ENCODE results near the gene ADCK1.
"Not testable (repeated sequence)": the region's sequence is repeated elsewhere in the genome, so short reads cannot be mapped to it uniquely, and the experiment has no call there.

Gene ADCK1

DNA sequence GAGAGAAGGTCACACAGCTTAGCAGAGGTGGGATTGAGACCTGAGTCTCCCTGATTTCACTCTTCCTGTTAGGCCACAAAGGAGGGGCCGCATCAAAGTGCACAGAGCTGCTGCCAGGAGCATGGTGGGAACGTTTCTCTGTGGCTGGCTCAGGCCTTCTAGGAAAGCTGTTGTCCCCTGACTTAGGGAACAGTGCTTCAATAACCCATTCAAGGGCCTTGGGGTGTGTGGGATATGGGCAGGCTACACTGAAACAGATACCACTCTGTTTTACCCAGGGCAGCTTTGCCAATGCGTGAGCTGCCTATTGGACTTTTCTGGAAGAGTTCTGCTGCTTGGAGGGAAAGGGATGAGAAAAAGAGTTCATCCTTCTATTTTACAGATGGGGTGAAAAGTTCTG, 110.0 kb downstream of the ADCK1 start:
- TF ChIP-seq, protein P1, sequence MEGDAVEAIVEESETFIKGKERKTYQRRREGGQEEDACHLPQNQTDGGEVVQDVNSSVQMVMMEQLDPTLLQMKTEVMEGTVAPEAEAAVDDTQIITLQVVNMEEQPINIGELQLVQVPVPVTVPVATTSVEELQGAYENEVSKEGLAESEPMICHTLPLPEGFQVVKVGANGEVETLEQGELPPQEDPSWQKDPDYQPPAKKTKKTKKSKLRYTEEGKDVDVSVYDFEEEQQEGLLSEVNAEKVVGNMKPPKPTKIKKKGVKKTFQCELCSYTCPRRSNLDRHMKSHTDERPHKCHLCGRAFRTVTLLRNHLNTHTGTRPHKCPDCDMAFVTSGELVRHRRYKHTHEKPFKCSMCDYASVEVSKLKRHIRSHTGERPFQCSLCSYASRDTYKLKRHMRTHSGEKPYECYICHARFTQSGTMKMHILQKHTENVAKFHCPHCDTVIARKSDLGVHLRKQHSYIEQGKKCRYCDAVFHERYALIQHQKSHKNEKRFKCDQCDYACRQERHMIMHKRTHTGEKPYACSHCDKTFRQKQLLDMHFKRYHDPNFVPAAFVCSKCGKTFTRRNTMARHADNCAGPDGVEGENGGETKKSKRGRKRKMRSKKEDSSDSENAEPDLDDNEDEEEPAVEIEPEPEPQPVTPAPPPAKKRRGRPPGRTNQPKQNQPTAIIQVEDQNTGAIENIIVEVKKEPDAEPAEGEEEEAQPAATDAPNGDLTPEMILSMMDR (IDR thresholded peaks at IDR 0.05), result no peak
- no peak overlapping the region for H3K4me3 ChIP-seq (ENCODE audit: low read depth in 1 of 2, low read length in 1 of 2)
- H3K27me3 ChIP-seq, result no peaks in the 10 kb centered on the region
- H3K36me3 ChIP-seq, result no peaks in the 10 kb centered on the region
- no peak overlapping the region for H3K27ac ChIP-seq
- no peaks in the 10 kb centered on the region for H3K4me1 ChIP-seq (ENCODE audit: control insufficient read depth in 1 of 2, insufficient read depth in 1 of 2, low read depth in 1 of 2, low read length in 1 of 2)
- no peaks in the 10 kb centered on the region for H3K9me3 ChIP-seq

DNA sequence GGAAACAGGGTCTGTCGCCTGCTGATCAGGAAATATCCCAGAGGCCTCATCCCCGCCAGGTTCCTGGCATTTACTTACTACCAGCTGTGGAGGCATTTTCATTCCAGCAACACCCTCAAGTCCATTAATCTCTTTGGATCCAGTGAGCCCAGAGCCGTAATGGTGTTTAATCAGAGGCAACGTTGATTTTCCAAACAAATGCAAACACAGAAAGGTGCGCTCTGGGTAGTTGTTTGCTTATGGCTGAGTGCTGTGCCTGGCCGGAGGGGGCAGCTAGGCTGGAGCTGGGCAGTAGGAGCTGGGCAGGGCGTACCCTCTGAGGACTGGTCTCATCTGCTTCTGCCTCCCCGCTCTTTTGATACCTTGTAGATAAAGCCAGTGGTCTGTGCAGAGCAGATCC, 110.6 kb downstream of the ADCK1 start:
- Histone ChIP-seq H3K4me1 (ENCODE audit: control insufficient read depth in 1 of 2, insufficient read depth in 1 of 2, low read depth in 1 of 2, low read length in 1 of 2) (no peaks in the 10 kb centered on the region), H3K9me3 (no peaks in the 10 kb centered on the region), H3K36me3 (no peaks in the 10 kb centered on the region), H3K27ac (no peak overlapping the region), H3K4me3 (ENCODE audit: low read depth in 1 of 2, low read length in 1 of 2) (no peak overlapping the region), H3K27me3 (no peaks in the 10 kb centered on the region)
- TF ChIP-seq, protein P1 (IDR thresholded peaks at IDR 0.05), result no peak

DNA sequence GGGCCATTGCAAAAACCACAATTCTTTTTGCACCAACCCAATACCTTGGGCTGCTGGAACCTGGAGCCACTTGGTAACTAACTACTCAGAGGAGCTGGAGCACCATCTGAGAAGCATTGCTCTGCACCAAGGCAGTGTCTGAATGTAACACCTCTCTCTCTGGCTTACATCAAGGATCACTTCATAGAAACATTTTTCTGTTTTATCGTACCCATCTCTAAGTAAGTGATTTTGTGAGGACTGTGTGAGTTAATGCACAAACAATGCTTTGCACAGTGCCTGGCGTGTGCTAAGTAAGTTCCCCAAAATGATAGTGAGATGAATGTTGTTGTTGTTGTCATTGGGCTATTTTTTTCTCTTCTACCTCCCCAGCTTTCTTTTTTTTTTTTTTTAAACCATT, 111.4 kb downstream of the ADCK1 start:
- Histone ChIP-seq H3K9me3 (no peaks in the 10 kb centered on the region), H3K4me1 (ENCODE audit: control insufficient read depth in 1 of 2, insufficient read depth in 1 of 2, low read depth in 1 of 2, low read length in 1 of 2) (no peaks in the 10 kb centered on the region), H3K36me3 (no peaks in the 10 kb centered on the region), H3K27me3 (no peaks in the 10 kb centered on the region), H3K27ac (no peak overlapping the region), H3K4me3 (ENCODE audit: low read depth in 1 of 2, low read length in 1 of 2) (no peak overlapping the region)
- TF ChIP-seq, protein P1 (IDR thresholded peaks at IDR 0.05), result no peak

DNA sequence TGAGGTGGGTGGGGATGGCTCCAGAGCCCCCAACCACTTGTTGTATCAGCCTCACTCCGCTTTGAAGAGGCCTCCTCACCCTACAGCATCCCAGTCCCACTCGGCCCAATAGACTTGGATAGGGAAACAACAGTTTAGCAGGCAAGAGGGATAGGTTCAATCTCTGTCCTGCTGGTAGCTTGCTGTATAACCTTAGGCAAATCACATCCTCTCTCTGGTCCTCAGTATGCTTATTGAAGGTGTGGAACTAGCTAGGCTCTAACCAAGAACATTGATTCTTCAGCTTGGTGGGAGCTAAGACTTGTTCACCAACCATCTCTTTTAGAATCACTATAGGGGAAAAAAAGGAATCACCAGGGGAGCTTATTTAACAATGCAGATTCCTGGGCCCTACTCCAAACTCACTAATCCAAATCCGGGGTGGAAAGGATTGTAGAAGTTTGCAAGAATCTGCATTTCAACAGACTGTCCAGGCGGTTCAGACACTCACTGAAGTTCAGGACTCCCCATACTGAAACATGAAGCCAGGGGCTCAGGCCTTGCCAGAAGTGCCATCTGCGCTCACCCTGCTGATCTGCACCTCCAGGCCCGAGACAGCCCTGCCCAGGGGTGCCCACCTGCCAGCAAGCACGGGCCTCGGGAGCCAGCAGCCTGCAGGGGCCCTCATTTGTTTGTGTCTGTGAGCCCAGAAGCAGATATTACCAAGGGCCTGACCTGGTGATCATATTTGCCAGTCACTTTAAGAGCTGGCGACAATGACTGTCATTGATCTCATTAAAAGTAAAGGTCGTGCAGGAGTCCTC, 113.0 kb downstream of the ADCK1 start:
- Histone ChIP-seq H3K4me1 (ENCODE audit: control insufficient read depth in 1 of 2, insufficient read depth in 1 of 2, low read depth in 1 of 2, low read length in 1 of 2) (no peaks in the 10 kb centered on the region), H3K9me3 (no peaks in the 10 kb centered on the region), H3K36me3 (no peaks in the 10 kb centered on the region), H3K27ac (no peak overlapping the region), H3K27me3 (no peaks in the 10 kb centered on the region), H3K4me3 (ENCODE audit: low read depth in 1 of 2, low read length in 1 of 2) (no peak overlapping the region)
- TF ChIP-seq, protein P1 (IDR thresholded peaks at IDR 0.05), result no peak

DNA sequence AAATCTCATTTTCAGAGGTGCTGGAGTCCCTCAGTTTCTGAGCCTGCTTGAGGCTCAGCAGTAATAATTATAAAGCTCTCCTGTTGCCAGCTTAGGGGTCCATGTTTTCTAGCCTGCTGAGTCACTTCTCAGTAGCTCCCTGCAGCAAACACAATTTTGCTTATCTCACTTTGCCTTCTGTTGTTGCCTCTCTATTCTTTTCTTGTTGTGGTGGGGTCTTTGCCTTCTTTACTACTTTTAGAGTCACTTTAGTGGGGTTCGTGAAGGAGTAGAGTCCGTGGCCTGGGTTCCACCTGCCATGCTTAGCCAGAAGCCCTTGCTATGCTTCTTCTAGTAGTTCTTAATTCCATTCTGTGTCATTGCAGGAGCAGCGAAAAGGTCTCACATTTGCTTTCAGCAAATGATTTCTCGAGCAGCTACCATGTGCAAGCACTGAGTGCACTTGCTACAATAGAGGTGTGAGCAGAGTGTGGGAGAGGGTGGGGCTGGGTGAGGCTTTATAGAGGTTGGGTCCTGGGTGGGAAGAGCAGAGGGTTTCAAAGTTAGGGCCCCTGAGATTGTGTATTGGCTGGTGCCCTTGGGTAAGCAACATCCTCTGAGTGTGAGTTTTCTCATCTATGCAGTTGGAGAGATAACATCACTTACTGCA, 114.3 kb downstream of the ADCK1 start:
- TF ChIP-seq, protein P1 (IDR thresholded peaks at IDR 0.05), result no peak
- no peak overlapping the region for H3K4me3 ChIP-seq (ENCODE audit: low read depth in 1 of 2, low read length in 1 of 2)
- no peaks in the 10 kb centered on the region for H3K9me3 ChIP-seq
- no peak overlapping the region for H3K27ac ChIP-seq
- no peaks in the 10 kb centered on the region for H3K4me1 ChIP-seq (ENCODE audit: control insufficient read depth in 1 of 2, insufficient read depth in 1 of 2, low read depth in 1 of 2, low read length in 1 of 2)
- no peaks in the 10 kb centered on the region for H3K27me3 ChIP-seq
- no peaks in the 10 kb centered on the region for H3K36me3 ChIP-seq

DNA sequence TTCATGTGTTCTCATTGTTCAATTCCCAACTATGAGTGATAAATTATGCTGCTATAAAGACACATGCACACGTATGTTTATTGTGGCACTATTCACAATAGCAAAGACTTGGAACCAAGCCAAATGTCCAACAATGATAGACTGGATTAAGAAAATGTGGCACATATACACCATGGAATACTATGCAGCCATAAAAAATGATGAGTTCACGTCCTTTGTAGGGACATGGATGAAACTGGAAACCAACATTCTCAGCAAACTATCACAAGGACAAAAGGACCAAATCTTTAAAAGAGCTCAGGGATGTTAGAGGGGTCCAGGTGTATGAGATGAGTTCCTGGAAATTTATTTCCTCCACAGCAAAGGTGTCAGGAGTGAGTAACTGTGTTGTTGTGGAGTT, 115.5 kb downstream of the ADCK1 start:
- H3K27me3 ChIP-seq; H3K4me1 ChIP-seq (ENCODE audit: control insufficient read depth in 1 of 2, insufficient read depth in 1 of 2, low read depth in 1 of 2, low read length in 1 of 2); H3K27ac ChIP-seq; H3K4me3 ChIP-seq (ENCODE audit: low read depth in 1 of 2, low read length in 1 of 2); H3K36me3 ChIP-seq; H3K9me3 ChIP-seq: not testable (repeated sequence)
